Activated CD4-positive, CD25-positive, alpha-beta regulatory T cell treated with anti-CD3 and anti-CD28 coated beads, Interleukin-2, amount 50 U/mL, for 72 hours (primary cell): ENCODE data around the gene MTCH2.

Source experiments
- DNase-seq: peaks from one replicate; pipeline ENCODE4 v3.0.0; 2021

Gene MTCH2

GRCh38 chr11:47631473-47631872 lies 10.9 kb downstream of the MTCH2 start:
- no peak for DNase-seq

DNA sequence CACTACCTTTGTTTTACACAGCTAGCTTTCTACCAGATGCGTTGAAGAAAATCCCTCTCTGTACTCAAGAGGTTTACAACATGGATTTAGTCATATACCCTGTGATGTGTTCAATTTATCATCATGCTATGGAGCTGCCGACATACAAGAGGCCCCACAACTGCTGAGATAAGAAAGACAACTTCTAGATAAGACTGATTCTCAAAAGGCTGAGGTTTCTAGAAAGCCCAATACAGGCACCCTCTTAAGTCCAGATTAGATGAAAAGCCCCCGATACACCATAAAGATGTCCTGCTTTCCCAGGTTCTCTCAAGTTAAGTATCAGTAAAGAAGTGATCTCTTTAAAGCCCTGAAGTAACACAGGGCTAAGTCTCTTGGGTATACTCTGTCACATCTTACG lies 14.3 kb downstream of the MTCH2 start:
- DNase-seq: no peak

GRCh38 chr11:47626234-47626633 lies 16.1 kb downstream of the MTCH2 start:
- DNase-seq: no peak

- DNase-seq: no peak
These were observed 21.5 kb downstream of the MTCH2 start for GRCh38 chr11:47620836-47621378.

DNA sequence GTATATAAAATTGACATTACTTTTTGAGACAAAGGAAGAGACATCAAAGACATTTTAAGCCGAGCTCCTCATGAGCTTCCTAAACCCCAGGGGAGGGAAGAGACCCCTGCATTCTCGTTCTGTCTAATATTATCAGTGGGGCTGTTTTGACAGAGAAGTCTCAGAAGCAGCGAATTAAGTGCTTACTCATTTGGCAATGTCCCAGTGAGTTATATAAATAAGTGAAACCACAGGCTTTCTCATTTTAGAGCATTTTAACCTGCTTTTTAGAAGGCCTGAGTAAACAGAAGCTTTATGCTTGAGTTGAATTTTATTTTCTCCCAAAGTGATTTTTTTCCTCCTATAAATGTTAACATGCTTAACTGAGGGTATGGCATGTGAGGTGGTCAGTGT lies 24.9 kb downstream of the MTCH2 start:
- DNase-seq: no peak

- DNase-seq: no peak
These were observed 25.5 kb downstream of the MTCH2 start for GRCh38 chr11:47616726-47617416.

DNA sequence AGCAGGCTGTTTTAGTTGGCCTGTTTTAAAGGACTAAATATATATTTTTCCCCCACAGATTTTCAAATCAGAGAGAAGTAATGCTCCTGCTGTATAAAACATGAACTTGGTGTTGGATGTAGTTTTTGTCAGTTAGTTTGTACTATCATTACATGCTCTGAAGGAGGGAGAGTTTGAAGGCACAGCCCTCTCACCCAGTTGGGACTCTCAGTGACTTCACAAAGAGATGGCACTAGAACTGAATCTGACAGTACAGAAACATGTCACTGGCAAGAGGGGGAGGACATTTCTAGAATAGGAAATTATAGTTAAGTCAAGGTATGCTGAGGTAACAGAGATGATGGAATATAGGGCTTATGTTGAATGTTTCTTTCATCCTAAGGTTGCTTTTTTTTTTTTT lies 27.1 kb downstream of the MTCH2 start:
- DNase-seq: peak; percentile 1

GRCh38 chr11:47611348-47611794 lies 31.0 kb downstream of the MTCH2 start:
- no peak for DNase-seq

GRCh38 chr11:47609675-47610074 lies 32.7 kb downstream of the MTCH2 start:
- no peak for DNase-seq

DNA sequence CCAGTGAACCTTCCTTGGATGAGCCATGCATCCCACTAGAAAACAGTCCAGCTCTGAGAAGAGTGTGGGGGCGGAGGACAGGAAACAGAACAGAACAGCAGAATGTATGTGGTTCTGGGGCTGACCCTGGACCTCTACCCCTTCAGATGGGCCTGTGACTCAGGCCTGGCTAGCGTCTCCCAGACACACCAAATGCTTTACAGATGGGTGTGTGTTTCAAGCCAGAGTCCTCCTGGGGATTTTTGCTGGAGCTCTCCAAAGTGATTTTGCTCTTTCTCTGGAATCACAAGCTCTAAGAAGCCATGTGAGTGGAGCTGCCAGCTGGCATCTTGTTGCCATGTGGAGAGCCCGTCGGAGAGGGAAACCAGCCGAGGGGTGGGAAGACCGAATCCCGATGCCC lies 35.0 kb downstream of the MTCH2 start:
- DNase-seq: no peak

DNA sequence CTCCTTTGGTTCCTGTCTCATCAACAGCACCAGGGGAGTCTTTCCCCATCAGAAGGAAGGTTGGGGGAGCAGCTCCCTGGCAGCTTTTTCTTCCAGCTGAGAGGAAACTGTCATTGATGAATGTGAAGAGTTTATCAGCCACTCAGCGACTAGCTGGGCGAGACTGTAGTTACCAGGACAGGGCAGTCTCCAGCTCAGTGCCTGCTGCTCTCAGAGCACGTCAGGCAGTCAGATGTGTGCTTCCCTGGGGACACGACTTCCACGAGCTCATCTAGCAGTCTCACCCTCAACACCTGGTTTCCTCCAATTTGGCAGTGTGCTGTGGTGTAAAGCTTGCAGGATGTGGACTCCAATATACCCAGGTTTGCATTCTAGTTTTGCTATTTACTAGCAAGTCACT lies 35.6 kb downstream of the MTCH2 start:
- DNase-seq: no peak

GRCh38 chr11:47605921-47606320 lies 36.4 kb downstream of the MTCH2 start:
- no peak for DNase-seq

- no peak for DNase-seq
These were observed 39.1 kb downstream of the MTCH2 start for GRCh38 chr11:47603295-47603694.

GRCh38 chr11:47599902-47600301 lies 42.5 kb downstream of the MTCH2 start:
- DNase-seq: no peak

DNA sequence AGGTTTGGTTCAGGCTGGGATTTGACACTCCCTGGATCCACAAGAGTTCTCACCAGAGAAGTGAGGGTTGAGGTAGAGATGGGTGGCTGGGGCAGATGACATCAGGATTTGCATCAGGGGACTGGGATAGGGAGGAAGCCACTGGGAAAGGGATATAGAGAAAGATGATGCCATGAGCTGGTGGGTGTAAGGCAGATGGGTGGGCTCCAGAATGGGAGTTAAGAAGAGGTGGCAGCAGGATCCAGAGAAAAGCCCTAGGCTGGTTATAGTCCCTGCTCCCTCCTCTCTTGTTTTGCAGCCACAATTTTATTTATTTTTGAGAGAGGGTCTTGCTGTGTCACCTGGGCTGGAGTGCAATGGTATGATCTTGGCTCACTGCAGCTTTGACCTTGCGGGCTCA lies 46.4 kb downstream of the MTCH2 start:
- no peak for DNase-seq

GRCh38 chr11:47595029-47595428 lies 47.3 kb downstream of the MTCH2 start:
- DNase-seq: no peak

GRCh38 chr11:47593934-47594855 lies 48.2 kb downstream of the MTCH2 start, which contains the start of gene C1QTNF4:
Gene C1QTNF4, minus strand, starts transcription at chr11:47594411. Its CDS starts 3,601 bp downstream, at chr11:47590810.
- DNase-seq: no peak

DNA sequence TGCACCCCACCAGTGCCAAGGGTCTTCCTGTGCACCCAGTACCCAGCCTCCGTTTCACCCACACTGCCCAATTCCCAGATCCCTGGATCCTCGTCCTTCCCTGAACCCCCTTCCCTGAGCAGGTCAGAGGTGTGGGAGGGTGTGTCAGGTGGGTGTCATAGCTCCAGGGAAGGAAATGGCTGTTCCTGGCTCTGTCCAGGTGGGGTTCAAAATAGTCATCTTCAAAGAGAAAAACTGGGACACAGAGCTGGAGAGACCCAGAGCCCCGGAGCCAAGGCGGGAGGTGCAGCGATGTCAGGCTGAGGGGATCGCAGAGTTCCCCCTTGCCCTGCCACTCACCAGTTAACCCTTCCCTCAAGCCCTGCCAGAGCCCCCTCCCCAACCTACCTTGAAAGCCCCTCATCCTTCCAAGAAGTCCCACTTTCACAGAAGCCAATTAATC lies 48.8 kb downstream of the MTCH2 start:
- no peak for DNase-seq

DNA sequence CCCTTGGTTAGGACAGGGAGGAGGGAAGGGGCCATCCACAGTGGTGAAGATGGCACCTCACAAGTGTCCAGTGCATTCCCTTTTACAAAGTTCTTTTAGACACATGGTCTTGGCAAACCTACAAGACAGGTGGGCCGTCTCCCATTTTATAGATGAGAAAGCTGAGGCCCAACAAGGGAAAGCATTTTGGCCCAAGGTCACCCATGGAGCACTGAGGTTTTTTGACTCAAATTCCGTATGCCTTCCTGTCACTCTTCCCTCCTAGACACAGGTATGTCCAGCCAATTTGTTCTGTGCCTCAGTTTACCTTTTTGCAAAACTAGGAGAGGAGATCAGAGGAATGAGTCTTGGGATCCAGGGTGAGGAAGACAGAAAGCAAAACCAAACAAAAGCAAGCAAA lies 49.4 kb downstream of the MTCH2 start:
- no peak for DNase-seq

DNA sequence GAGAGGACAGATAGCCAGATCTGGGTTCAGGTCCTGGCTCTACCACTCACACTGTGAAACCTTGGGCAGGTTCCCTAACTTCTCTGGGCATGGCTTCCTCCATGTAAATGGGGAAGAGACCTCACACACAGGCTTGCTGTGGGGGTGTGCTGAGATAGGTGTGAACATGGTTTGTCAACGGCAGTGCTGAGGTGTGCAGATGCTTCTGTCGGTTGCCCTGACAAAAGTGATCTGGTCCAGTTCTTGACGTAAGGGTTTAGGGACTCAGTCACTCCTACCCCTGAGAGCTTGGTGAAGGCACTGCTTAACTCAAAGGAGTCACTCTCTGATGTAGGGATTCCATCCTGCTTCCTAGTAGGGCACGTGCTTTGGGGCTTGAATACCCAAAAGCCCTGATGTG lies 50.1 kb downstream of the MTCH2 start:
- DNase-seq: no peak

DNA sequence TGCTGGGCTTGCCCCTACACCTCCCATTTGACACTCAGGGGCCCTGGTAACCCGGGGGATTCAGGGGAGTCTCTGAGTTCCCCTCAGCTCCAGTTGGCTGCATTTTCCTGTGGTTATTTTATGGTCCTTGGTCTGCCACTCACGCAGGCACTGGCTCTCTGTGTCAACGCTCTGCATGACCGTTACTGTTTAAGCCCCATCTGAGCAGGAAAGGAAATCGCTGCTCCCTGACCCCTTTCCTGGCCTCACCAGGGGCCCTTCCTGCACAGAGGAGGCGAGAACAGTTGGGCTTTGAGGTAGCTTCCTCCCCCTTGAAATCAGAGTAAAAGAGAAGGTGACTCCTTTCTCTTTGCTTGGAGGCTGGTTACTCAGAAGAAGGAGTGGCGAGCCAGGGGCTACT lies 50.6 kb downstream of the MTCH2 start:
- DNase-seq: no peak

DNA sequence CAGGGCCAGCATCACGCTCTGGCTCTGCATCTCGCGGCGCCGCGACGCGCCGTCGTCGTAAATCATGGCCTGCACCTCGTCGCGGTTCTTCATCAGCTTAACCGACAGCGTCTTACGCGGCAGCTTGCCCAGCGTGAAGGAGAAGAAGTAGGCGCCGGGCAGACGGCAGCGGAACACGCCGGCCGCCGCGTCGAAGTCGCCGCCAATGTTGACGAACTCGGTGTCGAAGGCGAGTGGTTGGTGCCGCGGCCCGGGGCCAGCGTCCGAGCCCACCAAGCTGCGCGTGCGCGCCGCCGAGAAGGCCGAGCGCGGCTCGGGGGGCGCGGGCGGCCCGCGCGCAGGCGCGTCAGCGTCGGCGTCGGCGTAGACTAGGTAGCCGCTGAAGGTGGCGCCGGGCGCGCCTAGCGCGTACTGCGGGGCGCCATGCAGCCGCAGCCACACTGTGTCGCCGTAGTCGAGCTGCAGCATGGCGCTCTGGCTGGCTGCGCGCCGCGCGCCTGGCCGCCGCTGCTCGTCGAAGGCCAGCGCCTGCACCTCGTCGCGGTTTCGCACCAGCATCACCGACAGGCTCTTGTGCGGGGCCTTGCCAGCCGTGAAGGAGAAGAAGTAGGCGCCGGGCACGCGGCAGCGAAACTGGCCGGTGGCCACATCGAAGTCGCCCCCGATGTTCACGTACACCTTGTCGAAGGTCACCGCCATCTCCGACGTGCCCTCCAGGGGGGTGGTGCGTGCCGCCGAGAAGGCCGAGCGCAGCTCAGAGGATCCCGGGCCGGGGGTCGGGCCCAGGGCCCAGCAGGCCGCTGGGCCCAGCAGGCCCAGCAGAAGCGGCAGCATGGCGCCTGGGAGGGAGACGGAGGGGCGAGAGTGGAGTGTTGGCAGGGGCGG lies 52.1 kb downstream of the MTCH2 start:
- DNase-seq: no peak

- no peak for DNase-seq
These were observed 52.8 kb downstream of the MTCH2 start for GRCh38 chr11:47589584-47589976.
